Measurements from ENCODE around the gene RTN4R.

DNA sequence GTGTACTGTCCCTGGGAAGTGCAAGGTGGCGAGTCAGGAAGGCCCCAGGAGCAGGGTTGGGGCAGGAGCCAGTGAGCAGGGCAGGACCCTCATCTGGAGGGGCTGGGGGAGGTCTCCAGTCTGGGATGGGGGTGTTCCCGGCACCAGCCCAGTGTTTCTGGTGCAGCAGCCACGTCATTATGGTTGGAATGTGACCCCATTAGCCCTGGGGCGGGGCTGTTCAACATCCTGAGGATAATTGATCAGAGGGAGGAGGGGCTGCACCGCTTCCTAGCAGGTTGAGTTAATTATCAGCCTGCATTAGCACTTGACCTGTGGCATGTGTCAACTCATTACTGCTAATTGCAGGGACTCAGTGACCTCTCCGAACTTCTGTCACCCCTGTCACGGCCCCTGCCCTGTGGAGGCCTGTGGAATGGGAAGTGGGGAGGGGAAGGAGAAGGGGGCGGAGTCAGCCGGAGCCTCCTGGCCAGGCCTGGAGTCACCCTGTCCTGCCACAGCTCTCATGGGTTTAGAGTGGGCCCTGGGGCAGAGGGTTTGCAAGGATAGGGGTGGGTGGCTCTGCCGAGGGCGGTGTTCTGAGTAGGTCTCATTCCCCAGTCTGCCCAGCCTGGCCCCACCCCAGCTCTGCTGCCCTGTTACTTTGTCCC, 64.4 kb downstream of the RTN4R start:
- TF ChIP-seq, protein P1, sequence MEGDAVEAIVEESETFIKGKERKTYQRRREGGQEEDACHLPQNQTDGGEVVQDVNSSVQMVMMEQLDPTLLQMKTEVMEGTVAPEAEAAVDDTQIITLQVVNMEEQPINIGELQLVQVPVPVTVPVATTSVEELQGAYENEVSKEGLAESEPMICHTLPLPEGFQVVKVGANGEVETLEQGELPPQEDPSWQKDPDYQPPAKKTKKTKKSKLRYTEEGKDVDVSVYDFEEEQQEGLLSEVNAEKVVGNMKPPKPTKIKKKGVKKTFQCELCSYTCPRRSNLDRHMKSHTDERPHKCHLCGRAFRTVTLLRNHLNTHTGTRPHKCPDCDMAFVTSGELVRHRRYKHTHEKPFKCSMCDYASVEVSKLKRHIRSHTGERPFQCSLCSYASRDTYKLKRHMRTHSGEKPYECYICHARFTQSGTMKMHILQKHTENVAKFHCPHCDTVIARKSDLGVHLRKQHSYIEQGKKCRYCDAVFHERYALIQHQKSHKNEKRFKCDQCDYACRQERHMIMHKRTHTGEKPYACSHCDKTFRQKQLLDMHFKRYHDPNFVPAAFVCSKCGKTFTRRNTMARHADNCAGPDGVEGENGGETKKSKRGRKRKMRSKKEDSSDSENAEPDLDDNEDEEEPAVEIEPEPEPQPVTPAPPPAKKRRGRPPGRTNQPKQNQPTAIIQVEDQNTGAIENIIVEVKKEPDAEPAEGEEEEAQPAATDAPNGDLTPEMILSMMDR (IDR thresholded peaks at IDR 0.05 in 4 of 5, conservative IDR thresholded peaks at IDR 0.05 in 1 of 5): no peak
- no peak for TF ChIP-seq POLR2A (IDR thresholded peaks at IDR 0.05)
